ENCODE results near the gene BAG5.

The BAG5 gene

DNA sequence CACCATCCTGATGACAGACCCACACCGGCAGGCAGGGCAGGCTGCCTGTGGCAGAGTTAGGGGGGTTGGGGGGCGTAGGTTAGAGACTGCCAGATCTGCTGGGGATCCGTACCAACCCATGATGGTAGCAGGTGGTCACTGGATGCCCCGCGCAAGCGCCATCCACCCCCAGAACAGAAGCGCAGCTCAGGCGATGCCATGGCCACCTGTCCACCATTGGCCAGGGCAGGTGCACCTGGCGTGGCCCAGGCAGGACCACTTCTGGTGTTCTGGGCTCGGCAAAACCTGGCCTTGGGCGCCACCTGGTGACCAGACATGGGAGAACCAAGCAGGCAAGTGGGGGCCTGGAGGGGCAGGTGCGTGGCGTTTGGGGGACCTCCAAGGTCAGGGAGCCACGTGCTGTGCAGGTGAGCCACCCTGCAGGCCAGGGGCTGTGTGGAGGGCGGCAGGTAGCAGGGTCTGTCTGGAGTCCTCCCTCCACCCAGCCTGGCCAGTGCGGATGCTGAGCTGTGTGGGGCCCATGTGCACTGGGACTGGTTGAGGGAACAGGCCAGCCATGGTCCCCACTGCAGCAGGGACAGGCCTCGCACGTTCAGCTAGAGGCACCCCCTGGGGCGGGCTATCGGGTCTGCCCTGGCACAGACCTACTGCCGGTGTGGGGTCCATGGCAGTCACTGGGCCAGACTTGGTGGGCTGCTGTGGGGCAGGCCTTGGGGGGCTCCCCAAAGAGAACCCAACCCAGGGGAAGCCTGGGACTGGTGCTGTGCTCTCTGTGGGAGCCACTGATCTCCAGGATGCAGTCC, 15.6 kb downstream of the BAG5 start:
- DNase-seq: peak; percentile 78

DNA sequence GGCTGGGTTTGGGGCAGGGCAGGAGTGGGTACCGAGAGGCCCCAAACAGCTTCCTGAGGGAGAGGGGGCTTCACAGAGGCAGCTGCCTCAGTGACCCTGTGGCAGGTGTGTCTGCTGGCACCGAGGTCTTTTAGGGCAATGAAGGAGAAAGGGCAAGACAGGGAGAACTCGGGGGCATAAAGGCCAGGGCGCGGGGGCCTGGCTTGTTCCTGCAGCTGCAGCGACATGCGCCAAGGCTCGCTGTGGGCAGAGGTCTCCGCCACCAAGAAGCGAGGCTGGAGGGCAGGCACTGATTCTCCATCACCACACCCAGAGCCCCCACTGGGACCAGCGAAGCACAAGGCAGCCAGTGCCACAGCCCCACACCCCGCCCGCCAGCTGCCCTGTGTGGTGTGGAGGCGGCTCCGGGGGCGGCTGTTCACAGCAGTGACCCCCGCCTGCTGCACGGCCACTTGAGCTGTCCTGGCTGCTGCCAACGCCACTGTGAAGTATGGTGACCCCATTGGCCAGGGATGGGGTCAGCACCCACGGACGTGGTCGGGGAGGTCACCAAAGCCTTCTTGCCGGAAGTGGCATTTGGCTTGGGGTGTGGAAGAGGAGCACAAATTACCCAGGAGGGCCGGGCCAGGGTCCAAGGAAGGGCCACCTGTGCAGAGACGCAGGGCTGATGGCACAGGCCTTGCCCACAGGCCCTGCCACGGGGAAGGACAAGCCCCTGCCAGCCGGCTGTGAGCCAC, 16.4 kb downstream of the BAG5 start:
- no peak for DNase-seq

DNA sequence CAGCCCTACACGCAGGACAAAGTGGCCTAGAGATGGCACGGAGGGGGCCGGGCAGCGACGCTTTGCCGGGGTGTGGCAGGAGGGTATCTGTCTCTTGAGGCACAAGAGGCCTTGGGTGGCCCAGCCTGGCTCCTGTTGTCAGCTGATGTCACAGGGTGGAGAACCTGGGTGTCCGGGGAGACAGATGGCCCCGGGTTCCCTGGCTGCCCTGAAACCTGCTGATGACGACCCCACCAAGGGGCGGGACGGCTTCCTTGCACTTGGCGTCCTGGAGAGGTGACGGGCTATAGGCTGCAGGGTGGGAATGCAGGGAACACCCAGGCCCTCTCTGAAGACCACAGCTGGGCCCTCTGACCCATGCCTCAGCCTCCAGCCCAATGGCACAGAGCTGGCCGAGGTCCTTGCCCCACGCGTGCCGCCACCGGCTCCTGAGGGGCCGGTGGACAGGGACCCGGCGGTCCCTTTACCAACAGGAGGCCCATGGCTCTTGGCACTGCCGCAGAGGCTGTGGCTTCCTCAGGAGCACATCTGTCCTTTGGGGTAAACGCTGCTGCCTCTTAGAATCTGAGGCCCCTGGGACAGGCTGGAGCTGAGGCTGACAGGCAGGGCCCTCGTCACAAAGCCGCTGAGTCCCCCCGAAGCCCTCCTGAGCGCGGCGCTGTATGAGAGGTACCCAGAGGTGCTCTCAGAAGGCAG, 17.1 kb downstream of the BAG5 start:
- DNase-seq: no peak

DNA sequence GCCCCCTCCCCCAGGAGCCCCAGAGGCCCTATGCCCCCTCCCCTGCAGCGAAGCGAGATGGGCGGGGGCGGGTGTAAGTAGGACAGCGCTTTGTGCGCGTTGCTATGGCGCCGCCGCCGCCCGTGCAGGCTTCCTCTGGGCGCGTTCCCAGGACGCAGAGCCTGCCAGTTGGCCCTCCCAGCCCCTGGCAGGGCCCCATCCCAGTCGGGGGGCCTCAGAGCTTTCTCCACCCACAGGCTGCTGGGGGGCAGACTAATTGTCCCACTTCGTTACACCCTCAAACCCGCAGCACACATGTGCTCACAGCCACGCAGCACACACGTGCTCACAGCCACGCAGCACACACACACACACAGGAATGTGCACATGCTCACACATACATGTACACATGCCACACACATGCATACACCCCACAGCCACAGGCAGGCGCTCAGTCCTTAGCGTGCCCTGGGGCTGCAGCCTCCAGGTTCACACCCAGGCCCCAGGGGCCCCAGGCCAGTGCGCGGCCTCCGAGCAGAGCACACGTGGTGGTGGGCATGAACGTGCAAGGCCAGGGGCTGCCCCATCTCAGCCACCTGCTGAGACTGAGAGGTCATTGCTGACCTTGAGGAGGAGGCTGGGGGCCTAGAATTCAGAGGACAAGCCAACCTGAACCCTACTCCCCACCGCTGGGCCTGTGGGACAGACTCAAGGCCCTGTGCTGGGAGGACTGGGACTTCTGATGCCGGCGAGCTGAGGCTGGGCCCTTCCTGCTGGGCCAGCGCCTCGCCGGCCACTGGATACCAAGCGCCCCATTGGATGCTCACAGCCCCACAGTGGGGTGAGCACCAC, 17.9 kb downstream of the BAG5 start:
- no peak for DNase-seq

DNA sequence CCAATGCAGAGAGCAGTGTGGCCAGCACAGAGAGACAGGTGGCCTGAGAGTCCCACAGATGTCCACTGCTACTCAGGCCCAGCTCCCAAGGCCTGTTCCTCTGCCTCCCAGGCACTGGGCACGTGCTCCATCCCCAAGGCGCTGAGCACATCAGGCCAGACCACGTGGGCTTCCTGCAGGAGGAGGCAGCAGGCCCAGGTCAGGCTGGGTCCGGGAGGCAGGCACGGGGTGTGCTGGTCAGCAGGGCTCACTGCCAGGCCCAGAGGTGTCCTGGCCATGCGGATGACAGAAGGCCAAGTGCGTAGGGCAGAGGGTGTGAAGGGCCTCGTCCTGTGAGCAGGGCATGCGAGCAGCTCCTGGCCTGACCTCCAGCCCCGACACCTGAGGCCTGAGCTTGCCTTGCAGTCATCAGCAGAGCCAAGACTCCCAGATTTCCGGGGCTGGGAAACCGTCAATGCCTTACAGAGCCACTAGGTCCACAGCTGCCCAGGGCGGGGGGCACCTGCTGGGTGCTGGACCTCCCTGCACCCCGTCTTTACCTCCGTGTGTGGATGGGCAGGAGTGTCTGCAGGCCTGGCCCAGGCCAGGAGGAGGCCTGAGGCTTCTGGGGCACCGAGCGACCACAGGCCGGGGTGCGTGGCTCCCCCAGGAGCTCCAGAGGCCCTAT, 18.6 kb downstream of the BAG5 start:
- no peak for DNase-seq

DNA sequence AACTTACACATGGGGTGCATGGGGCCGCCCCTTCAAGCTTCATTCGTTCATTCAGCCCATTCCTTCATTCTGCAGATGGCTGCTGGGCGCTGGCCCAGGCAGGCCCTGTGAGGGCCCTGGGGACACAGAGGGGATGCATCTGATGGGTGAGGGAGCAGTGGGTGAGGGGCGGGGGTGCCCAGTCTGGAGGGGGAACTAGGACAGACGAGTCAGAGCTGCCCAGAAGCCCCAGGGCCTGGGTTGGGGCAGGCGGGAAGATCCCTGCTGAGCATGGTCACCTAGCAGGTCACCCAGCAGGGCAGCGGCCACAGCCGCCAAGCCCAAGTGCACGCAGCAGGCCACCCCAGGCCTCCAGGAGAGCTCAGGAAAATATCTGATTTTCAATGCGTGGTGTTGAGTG, 19.3 kb downstream of the BAG5 start:
- no peak for DNase-seq

DNA sequence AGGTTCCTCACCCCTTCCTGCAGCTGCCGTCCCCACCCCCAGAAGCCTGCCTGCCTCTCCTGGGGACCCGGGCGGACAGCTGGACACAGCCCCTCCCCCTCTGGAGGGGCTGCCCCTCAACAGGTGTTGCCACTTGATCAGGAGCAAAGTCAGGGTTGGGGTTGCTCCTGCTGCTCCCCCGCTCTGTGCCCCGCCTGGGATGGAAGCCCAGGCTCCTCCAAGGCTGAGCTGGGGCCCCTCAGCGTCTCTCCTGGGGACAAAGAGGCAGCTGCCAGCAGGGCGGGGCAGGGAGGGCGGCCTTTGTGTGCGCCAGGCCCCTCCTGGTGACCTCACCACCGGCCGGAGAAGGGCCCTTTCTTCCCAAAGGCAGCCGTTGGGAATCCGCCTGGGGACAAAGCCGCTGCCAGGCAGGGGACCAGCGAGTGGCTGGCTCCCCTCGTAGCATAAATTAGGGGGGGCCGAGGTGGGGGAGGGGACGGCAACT, 19.8 kb downstream of the BAG5 start:
- DNase-seq: no peak

DNA sequence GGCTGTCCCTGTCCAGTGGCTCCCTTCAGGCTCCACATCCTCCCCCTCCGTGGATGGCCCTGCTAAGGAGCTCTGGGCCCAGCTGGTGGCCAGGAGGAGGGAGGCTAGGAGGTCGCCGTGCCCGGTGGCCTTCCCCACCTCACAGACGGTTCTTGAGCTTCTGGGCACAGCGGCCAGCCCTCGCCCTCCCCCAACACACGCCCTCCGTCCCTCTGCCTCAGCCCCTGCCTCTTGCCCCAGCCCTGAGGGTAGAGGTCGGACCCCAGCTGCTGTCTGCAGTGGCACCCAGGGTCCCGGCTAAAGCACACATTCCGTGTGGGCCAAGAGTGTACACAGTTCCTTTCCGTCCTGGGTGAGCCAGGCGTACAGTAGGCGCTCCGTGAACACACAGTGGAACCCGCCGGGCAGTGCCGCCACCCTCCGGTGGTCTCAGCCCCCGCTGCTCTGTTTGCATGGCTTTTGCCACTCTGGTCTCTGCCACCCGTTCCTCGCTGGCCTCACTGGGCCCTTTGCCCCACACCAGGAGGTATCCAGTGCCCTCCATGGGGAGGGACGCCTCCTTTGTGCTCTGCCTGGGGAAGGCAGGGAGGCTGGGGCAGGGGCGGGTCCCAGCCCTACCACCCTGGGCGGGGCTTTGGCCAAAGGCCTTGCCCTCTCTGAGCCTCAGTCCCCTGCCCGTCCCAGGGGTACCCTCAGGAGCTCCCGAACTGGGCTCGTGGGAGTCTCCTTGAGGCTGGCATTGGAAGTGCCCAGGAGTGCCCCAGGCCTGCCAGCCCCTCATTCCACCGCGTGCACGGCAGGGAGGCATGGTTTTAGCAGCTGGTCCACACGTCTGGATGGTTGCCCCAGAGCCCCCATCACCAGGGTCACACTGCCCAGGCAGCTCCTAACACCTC, 20.5 kb downstream of the BAG5 start:
- DNase-seq: no peak

DNA sequence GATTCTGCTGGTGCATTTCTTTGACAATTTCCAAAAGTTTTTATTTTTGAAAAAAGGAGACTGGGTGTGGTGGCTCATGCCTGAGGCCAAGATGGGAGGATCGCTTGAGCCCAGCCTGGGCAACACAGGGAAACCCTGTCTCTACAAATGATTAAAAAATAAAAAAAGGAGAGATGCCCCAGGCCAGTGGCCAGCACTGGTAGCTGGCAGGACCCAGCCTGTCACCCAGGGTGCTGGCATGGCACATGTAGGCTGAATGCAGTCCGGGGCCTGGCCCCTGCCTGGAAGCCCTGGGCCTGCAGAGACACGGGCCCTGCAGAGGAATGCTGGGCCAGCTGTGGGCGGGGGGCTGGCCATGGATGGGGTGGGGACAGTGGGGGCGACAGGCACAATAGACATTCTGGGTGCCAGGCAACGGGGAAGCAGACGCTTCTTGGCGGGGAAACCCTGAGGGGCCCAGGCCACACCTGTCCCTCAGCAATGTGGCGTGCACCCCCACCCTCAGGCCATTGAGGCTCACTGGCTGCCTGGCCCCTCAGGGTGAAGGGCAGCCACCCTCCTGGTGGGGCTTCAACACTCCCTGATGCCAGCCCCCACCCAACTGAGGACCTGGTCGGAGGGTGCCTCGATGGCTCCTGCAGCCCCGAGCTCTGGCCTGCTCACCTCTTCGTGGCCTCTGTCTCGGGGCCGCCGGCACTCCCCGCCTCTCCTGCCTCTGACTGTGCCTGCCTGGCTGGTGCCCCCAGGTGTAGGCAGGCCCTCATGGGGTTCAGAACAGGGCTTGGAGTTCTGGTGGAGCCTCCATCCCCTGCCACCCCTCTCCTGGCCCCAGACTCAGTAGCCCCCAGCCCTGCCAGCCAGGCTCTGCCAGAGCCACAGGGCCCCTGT, 21.4 kb downstream of the BAG5 start:
- no peak for DNase-seq

DNA sequence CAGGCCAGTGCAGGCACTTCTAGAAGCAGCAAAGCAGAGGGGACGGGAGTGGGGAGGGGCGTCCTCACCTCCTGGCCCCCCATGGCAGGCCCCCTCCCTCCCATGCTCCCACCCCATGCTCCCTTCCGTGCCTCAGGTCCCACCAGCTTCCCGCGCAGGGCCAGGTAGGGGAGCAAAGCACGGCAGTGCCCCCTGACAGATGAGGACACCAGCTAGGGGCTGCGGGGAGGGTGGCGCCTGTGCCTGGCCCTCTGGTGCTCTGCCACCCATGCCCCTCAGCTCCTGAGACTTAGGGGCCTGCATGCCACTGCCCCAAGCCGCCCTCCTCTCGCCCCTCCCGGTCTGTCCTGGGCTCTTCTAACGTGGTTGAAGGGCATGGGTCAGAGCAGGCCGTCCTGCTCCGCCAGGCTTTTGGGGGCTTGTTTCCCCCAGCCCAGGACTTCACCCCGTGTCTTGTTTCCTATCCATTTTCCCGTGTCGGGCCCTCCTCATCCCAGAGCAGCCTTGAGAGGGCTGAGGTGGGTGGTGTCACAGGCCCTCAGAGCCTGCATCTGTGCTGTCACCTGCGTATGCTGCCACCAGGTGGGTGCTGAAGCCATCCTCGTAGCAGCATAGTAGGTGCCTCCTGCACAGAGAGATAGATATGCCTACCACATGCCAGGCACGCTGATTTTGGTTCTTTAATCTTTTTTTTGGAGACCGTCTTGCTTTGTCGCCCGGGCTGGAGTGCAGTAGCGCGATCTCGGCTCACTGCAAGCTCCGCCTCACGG, 23.2 kb downstream of the BAG5 start:
- no peak for DNase-seq

DNA sequence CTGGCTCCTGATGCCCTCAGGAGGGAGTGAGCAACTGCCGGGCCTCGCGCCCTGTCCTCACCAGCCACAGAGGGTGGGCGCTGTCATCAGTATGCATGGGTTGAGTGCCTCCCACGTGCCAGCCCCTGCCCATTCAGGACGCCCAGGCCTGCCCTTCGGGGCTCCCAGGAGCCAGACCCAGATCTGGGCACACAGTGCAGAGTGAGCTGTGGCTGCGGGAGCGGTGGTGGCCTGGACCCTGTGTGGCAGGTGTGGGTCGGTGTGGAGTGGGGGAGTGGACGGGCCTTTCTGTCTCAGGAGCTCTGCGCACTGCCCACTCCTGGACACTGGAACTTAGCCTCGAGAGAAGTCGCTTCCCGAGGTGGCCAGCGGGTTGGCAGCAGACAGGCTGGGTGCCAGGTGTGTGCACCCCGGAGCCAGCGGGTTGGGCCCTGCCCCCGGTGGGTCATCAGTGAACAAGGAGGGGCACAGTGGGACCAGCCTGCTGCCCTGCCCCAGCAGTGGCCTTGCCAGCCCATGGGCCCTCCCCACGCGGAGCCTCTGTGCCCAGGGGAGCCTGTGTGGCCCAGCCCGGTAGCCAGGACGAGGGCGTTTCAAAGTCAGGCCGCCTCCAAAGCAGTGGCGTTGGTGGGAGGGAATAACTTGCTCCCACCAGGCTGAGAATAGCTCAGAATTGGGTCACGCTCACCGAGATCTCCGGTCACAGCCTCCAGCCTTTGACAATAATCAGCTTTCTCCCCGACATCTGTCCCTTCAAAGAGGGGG, 24.0 kb downstream of the BAG5 start:
- no peak for DNase-seq

DNA sequence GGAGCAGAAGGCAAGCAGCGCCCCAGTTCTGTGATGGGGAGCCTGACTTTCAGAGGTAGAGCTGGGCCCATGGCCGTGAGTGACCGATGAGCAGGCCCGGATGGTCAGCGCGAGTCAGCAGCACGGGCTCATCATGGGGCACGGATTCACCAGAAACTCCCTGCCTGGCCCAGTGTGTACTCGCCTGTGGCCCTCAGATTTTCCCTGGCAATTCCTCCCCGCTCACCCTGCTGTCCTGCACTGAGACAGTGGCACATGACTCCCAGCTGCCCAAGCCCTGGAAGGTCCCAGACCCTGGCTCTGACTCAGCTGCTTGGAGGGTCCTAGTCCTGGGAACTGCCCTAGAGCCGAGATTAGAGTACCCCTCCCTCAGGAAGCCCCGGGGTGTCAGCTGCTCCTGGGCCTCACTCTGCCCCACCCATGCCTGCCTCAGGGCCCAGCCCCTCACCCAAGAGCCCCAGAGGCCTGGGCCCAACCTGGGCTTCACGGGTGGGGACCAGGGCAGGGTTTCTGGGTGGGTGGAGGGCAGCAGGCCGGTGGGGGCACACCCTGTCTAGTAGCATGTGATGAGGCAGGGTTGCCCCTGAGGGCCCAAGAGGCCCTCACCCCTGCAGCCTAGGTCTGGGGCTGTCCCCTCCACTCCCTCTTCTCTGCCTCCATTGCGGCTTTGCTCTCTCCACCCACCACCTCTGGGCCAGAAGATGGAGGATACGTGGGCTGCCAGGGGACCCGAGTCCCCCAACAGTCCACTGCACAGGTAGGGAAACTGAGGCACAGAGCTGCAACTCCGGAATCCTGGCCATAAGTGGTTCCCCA, 25.1 kb downstream of the BAG5 start:
- no peak for DNase-seq

DNA sequence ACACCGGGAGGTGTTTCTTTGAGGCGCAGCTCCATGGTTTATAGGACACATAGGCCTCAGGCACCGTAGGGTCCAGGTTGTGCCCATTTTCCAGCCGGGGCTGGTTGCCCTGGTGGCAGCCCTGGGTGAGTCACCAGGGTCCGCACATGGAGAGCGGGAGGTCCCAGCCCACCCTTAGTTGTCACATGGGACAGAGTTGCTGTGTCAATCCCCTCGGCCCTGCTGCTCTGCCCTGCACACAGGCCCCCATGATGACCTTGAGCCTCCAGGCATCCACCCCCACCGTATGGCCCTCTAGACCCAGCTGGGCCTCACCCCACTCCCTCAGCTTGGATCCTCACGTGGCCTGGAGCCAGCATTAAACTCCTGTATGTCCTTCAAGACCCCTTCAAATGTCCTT, 25.8 kb downstream of the BAG5 start:
- DNase-seq: no peak

DNA sequence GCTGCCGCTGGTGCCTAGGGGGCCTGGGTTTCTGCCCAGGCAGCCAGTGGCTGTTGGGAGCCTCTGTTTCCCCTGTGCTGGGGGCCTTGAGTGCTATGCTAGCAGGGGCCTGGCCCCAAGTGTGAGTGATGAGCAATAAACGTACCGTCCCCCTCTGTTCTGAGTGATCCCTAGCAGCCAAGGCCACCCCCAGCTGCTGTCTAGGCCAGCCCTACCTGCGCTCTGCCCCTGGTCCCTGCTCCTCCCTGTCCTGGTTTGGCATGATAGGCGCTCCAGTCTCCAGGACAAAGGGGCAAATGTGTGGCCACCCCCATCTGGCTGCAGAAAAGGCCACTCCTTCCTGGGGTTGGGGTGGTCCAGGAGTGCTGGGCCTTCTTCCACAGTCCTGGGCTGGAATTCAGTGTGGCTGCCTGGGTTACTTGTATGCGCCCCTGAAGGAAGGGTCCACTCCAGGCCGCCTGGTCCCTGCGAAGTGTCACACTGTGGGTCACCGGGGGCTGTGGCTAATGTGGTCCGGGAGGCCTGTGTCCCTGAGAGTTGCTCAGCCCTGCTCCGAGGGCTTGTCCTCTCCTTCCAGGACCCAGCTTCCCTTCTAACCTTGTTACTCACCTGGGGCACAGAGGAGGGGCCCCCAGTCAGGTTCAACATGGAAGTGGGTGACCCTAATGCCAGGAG, 26.4 kb downstream of the BAG5 start:
- DNase-seq: no peak

DNA sequence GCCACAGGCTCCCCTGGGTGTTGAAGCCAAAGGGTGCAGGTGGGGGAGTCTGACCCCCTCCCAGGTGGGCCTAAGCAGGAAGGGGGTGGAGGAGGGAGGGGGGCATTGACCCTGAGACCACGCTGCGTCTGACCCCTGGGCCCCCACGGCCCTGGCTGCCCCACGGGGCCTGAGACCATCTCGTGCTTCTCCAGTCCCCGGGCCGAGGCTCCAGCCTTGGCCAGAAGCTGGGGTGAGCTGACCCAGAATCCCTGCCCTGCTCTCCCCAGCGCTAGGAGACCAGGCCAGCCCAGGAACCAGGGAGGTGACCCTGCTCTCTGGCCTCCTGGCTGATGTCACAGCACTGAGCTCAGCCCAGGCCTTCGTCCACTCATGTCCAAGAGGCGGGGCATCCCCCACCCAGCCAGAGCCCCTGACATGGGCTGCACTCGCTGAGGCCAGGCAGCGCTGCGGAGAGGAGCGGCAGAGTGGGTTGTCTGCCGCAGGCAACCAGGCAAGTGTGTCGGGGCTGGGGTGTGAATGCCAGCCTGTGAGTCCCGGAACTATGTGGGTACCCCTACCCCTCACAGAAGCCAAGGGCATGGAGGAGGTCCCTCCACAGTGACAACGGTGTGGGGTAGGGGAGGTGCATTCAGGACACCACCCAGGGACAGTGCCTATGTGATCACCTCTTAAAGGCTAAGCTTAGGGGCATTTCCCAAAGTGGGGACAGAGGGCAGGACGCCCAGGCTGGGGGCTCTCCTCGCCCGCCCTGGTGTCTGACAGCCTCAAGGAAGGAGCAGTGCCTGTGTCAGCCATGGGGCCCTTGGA, 27.2 kb downstream of the BAG5 start:
- DNase-seq: no peak

DNA sequence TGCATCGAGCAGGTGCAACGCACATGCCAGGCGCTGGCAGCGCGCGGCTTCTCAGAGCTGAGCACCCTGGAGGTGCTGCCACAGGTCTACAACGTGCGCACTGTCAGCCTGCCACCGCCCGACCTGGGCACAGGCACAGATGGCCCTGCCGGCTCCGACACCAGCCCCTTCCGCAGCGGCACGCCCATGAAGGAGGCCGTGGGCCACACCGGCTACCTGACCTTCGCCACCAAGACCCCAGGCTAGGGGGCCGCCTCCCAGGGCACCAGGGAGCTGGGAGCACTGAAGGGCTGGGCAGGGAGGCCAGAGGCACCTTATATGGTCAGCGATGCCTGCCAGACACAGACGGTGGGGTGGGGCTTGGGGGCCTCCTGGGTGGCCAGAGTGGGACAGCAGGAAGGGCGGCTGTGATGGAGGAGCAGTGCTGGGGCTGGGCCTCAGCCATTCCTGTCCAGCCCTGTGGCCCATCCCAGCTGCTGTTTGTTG, 27.8 kb downstream of the BAG5 start:
- no peak for DNase-seq
